ENCODE data around the gene PPM1H.

GRCh38 chr12:62724947-62725451 lies 210.0 kb downstream of the PPM1H start:
- TF ChIP-seq CTCF (IDR thresholded peaks at IDR 0.05) = no peak
- peak in 1 of 4 donors; percentile 33 for TF ChIP-seq POLR2AphosphoS5 (IDR thresholded peaks at IDR 0.05)

Data from sigmoid colon (tissue), 4 donors.